Measurements from ENCODE around the gene FBXW11. TPM values are rescaled to one million over a fixed set of nuclear protein-coding genes. Genes with fewer than 3 reads are reported as not detected.

FBXW11 gene
- total RNA-seq, 4 donors from 2014 or later: 61.3 to 76.6 (median 70.2) TPM

GRCh38 chr5:172052450-172053236 is 46.2 kb upstream of the FBXW11 start:
- peak; percentile 12 to 63 for DNase-seq

DNA sequence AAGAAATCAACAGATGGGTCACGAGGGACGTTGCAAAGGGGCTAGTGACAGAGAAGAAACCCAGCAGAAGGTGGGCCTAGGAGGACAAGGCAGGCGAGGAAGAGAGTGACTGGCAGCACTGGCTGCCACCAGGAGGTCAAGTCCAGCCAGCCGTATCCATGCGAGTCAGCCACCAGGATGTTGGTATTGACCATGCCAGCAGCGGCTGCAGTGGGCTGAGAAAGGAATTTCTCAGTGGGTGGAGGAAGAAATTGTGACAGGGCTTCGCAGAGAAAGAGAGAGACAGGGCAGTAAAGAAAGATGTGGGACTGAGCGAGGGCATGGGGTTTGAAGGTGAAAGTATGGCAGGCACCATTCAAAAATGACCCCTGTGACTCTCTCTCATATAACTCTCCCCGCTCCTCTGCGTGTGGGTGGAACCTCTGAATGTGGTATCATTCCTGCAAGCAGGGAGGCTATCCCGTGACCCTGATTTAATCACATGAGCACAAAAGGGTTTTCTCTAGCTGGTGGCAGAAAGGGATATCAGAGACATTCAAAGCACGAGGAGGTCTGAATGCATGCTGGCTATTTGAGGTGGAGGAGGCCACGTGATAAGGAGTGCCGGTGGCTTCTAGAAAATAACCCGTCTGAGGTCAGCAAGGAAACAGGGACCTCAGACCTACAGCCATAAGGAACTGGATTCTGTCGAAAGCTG is 45.4 kb upstream of the FBXW11 start:
- TF ChIP-seq POLR2A (IDR thresholded peaks at IDR 0.05): no peak
- peak in 4 of 6 experiments; percentile 4 to 31 (median 25) for TF ChIP-seq CTCF (IDR thresholded peaks at IDR 0.05)
- H3K4me1 ChIP-seq: peaks cover 13 to 14% of the 10 kb centered on the region in 2 donors
- intact Hi-C loops (cut with DNase I): no loop called here
- H3K27me3 ChIP-seq: no peaks in the 10 kb centered on the region
- peak; percentile 78 to 86 for DNase-seq
- no peaks in the 10 kb centered on the region for H3K36me3 ChIP-seq
- no peak overlapping the region for H3K4me3 ChIP-seq (replicated peaks in 1 of 3)
- H3K27ac ChIP-seq: peak overlapping the region; percentile 32 to 66 (median 44)
- H3K9me3 ChIP-seq: no peaks in the 10 kb centered on the region
- WGBS, 2 donors: 65 to 66% methylated on average over 16 of the region's 16 CpGs

More at GRCh38 chr5:172052450-172053236, 46.2 kb upstream of the FBXW11 start:
- no peaks in the 10 kb centered on the region for H3K27me3 ChIP-seq
- H3K4me3 ChIP-seq (replicated peaks in 1 of 3): no peak overlapping the region
- peak overlapping the region in 2 of 3 donors; percentile 32 to 66 for H3K27ac ChIP-seq
- H3K4me1 ChIP-seq: peaks cover 13 to 14% of the 10 kb centered on the region in 2 donors
- intact Hi-C loops (cut with DNase I): no loop called here
- no peak for TF ChIP-seq POLR2A (IDR thresholded peaks at IDR 0.05)
- TF ChIP-seq CTCF (IDR thresholded peaks at IDR 0.05): no peak
- no peaks in the 10 kb centered on the region for H3K36me3 ChIP-seq
- no peaks in the 10 kb centered on the region for H3K9me3 ChIP-seq
- WGBS, 2 donors: 72 to 88% methylated on average over 19 of the region's 19 CpGs

- no peaks in the 10 kb centered on the region for H3K9me3 ChIP-seq
- intact Hi-C loops (cut with DNase I): no loop called here
- peaks cover 13 to 14% of the 10 kb centered on the region in 2 donors for H3K4me1 ChIP-seq
- H3K4me3 ChIP-seq (replicated peaks in 1 of 3): no peak overlapping the region
- no peak overlapping the region for H3K27ac ChIP-seq
- no peaks in the 10 kb centered on the region for H3K27me3 ChIP-seq
- H3K36me3 ChIP-seq: no peaks in the 10 kb centered on the region
- 89 to 96% methylated on average over 4 of the region's 4 CpGs for WGBS, 2 donors
- no peak for DNase-seq
- TF ChIP-seq POLR2A (IDR thresholded peaks at IDR 0.05) (no peak), CTCF (IDR thresholded peaks at IDR 0.05) (no peak)
These were observed 43.6 kb upstream of the FBXW11 start for GRCh38 chr5:172050080-172050479.

GRCh38 chr5:172049226-172049796 is 42.9 kb upstream of the FBXW11 start:
- peaks cover 13 to 14% of the 10 kb centered on the region in 2 donors for H3K4me1 ChIP-seq
- intact Hi-C loops (cut with DNase I): loop anchor here (10.0 kb wide), 1 partner anchor 625 kb away; no protein-coding TSS in a partner anchor
- peaks cover 0 to 4% of the 10 kb centered on the region in 2 donors for H3K36me3 ChIP-seq
- DNase-seq: no peak
- H3K27me3 ChIP-seq: no peaks in the 10 kb centered on the region
- H3K9me3 ChIP-seq: no peaks in the 10 kb centered on the region
- no peak for TF ChIP-seq CTCF (IDR thresholded peaks at IDR 0.05)
- no peak for TF ChIP-seq POLR2A (IDR thresholded peaks at IDR 0.05)
- no peak overlapping the region for H3K4me3 ChIP-seq (replicated peaks in 1 of 3)
- no peak overlapping the region for H3K27ac ChIP-seq
- WGBS, 2 donors: 87 to 89% methylated on average over 12 of the region's 12 CpGs

Data from thyroid gland (tissue), 4 donors.